Ishikawa (cell line): ENCODE results near the gene LSAMP.

Source experiments
- CEBPB ChIP-seq: IDR thresholded peaks from 2 replicates; pipeline ENCODE4 v1.6.1; 2012
- ZBTB7A ChIP-seq: IDR thresholded peaks from 2 replicates; pipeline ENCODE4 v1.6.1; 2012; ENCODE audit warnings: low read depth

- TF ChIP-seq CEBPB (no peak), ZBTB7A (no peak)
These were observed 467.4 kb downstream of the LSAMP start for GRCh38 chr3:115977866-115978265.
